Uterus (tissue), 4 donors: ENCODE results near the gene HS3ST6. TPM values are rescaled to one million over a fixed set of nuclear protein-coding genes. Genes with fewer than 3 reads are reported as not detected.
"Not testable (repeated sequence)": the region's sequence is repeated elsewhere in the genome, so short reads cannot be mapped to it uniquely, and the experiment has no call there.

Experiments
- DNase-seq, 2 donors: peaks; one replicate each; pipeline ENCODE4 v3.0.0-alpha.2; 2019 to 2020
- H3K27ac ChIP-seq, 2 donors: fragments of 200-600 bp; sonication (generic); 1 replicate in 1 of 2; 2 replicates in 1 of 2; pipeline ENCODE4 v1.5.1; 2016 to 2018
- H3K27me3 ChIP-seq, 2 donors: fragments of 200-600 bp; sonication (generic); one replicate each; pipeline ENCODE4 v1.5.1; 2018 to 2019; ENCODE audit warnings: control low read depth in 1 of 2
- H3K36me3 ChIP-seq, 2 donors: fragments of 200-600 bp; sonication (generic); one replicate each; pipeline ENCODE4 v1.5.1; 2019; ENCODE audit warnings: control low read depth in 1 of 2
- H3K4me1 ChIP-seq, 2 donors: fragments of 200-600 bp; sonication (generic); one replicate each; pipeline ENCODE4 v1.5.1; 2018 to 2019; ENCODE audit warnings: control low read depth in 1 of 2
- H3K4me3 ChIP-seq, 2 donors: fragments of 200-600 bp; sonication (generic); 1 replicate in 1 of 2; 2 replicates in 1 of 2; pipeline ENCODE4 v1.5.1; 2018 to 2019; ENCODE audit warnings: mild to moderate bottlenecking in 1 of 2
- H3K9me3 ChIP-seq, 2 donors: fragments of 200-600 bp; sonication (generic); one replicate each; pipeline ENCODE4 v1.5.1; 2019; ENCODE audit warnings: control low read depth in 1 of 2
- POLR2A ChIP-seq, 2 donors: fragments of 450-650 bp; IDR thresholded peaks; one replicate each; pipeline ENCODE4 v1.6.1; 2016; ENCODE audit warnings: antibody characterized with exemption in 2 of 2, mild to moderate bottlenecking in 1 of 2, moderate library complexity in 1 of 2
- intact Hi-C: fragments of 100-400 bp; cut with DNase I; formaldehyde crosslinking; loops from one replicate; pipeline ENCODE4 v1.15.1; 2023; ENCODE audit warnings: low total_unique reads
- total RNA-seq, 4 donors: library from RNA; depleted of rRNA in 3 of 4; stranded (reverse); fragments of >200 nt in 3 of 4; gene quantifications; one replicate each; pipeline versions ENCODE4 v1.1.0 to v1.2.4, GENCODE V29; 2014 to 2023
- TF ChIP-seq, protein P1 (sequence below), 4 experiments: fragments of 200-600 bp in 2 of 4; fragments of 450-650 bp in 2 of 4; sonication (generic) in 2 of 4; IDR thresholded peaks; one replicate each; pipeline ENCODE4 v1.5.1; 2016 to 2019; ENCODE audit warnings: antibody characterized with exemption in 4 of 4, mild to moderate bottlenecking in 2 of 4, moderate library complexity in 1 of 4
- donor health status: DM: yes; HTN: yes; CAD: no.

The HS3ST6 gene
- total RNA-seq, 4 donors from 2014 or later: not detected

DNA sequence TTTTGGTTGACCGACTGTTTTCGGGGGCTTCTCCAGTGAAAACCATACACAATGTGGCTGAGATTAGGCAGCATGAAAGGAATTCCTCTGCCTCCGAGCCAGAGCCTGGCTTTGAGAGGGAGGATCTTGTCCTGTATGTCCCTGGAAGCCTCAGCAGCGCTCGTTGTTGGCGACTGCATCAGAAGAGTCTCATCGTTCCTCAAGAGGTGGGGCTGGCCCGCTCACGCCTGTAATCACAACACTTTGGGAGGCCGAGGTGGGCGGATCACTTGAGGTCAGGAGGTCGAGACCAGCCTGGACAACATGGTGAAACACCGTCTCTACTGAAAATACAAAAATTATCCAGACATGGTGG is 15.0 kb downstream of the HS3ST6 start:
- H3K27me3 ChIP-seq: no peaks in the 10 kb centered on the region
- no peak overlapping the region for H3K27ac ChIP-seq
- H3K4me3 ChIP-seq: no peak overlapping the region
- TF ChIP-seq POLR2A (IDR thresholded peaks at IDR 0.05): no peak
- TF ChIP-seq, protein P1, sequence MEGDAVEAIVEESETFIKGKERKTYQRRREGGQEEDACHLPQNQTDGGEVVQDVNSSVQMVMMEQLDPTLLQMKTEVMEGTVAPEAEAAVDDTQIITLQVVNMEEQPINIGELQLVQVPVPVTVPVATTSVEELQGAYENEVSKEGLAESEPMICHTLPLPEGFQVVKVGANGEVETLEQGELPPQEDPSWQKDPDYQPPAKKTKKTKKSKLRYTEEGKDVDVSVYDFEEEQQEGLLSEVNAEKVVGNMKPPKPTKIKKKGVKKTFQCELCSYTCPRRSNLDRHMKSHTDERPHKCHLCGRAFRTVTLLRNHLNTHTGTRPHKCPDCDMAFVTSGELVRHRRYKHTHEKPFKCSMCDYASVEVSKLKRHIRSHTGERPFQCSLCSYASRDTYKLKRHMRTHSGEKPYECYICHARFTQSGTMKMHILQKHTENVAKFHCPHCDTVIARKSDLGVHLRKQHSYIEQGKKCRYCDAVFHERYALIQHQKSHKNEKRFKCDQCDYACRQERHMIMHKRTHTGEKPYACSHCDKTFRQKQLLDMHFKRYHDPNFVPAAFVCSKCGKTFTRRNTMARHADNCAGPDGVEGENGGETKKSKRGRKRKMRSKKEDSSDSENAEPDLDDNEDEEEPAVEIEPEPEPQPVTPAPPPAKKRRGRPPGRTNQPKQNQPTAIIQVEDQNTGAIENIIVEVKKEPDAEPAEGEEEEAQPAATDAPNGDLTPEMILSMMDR (IDR thresholded peaks at IDR 0.05): no peak
- no peaks in the 10 kb centered on the region for H3K4me1 ChIP-seq
- no peak for DNase-seq
- intact Hi-C loops: no loop called here
- H3K36me3 ChIP-seq: no peaks in the 10 kb centered on the region
- no peaks in the 10 kb centered on the region for H3K9me3 ChIP-seq

DNA sequence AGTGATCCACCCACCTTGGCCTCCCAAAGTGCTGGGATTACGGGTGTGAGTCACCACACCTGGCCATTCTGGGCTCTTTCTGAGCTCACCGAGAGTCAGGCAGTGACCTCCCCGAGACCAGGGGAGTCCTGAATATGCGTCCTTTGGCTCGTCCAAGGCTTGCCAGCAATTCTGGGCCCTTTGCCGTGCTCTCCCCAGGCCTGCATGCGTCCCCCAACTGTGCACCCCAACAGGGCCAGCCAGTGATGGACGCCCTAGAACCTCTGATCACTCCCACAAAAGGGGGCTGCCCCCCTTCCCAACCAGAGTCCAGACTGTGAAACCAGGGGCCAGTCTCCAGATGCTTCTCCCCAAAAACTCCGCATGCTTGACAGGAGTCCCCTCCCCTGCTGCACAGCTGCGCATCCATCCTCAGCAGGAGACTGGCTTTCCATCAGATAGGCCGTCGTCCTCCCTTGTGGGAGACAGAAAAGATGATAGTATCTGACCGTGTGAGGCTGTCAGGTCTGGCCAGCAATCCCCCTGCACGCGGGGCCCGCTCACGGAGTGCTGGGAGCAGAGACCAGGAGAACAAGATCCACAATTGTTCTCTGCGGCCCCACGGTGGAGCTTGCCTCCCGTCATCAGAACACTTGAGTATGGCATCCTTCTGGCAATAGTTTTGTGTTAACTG is 15.5 kb downstream of the HS3ST6 start:
- Histone ChIP-seq H3K4me1 (no peaks in the 10 kb centered on the region), H3K27me3 (no peaks in the 10 kb centered on the region), H3K4me3 (no peak overlapping the region), H3K9me3 (no peaks in the 10 kb centered on the region), H3K36me3 (no peaks in the 10 kb centered on the region), H3K27ac (no peak overlapping the region)
- DNase-seq: no peak
- intact Hi-C loops: no loop called here
- TF ChIP-seq, protein P1 (IDR thresholded peaks at IDR 0.05): no peak
- no peak for TF ChIP-seq POLR2A (IDR thresholded peaks at IDR 0.05)

DNA sequence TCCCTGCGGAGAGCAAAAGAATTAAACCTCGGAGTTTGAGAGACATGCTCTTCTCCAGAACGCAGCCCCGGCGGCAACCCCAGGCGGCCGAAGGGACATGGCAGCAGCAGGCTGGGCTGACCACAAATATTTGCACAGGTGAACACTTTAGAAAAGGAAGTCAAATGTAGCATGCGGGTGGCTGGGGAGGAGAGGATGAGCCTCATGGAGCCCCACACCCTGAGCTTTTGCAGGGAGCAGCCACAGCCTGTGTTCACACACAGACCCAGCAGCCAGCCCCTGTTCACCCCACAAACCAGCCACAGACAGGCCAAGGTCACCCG is 17.8 kb downstream of the HS3ST6 start:
- TF ChIP-seq, protein P1 (IDR thresholded peaks at IDR 0.05): no peak
- no peak for TF ChIP-seq POLR2A (IDR thresholded peaks at IDR 0.05)

DNA sequence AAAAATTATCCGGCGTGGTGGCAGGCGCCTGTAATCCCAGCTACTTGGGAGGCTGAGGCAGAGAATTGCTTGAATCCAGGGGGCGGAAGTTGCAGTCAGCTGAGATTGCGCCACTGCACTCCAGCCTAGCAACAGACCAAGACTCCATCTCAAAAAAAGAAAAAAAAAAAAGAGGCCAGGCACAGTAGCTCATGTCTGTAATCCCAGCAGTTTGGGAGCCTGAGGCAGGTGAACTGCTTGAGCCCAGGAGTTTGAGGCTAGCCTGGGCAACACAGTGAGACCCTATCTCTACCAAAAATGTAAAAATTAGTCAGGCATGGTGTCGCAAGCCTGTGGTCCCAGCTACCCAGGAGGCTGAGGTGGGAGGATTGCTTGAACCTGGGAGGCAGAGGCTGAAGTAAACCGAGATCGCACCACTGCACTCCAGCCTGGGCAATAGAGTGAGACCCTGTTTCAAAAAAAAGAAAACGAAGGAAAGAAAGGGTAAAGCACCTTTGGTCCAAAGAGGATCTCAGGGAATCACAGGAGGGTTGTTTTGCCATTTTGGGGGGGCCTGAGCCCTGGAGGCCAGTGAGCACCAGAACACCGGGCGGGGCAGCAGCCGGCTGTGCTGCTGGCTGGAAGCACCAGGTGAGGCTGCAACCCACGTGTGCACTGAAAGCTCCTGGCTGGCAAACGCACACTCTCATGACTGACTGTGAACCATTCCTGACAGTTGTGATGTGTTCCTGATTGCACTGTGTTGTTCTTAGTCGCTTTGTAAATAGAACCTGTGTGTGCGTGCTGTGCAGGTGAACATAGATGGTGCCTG is 18.4 kb downstream of the HS3ST6 start:
- intact Hi-C loops: no loop called here
- Histone ChIP-seq H3K4me3 (no peak overlapping the region), H3K36me3 (no peaks in the 10 kb centered on the region), H3K27me3 (no peaks in the 10 kb centered on the region), H3K9me3 (no peaks in the 10 kb centered on the region), H3K27ac (no peak overlapping the region), H3K4me1 (no peaks in the 10 kb centered on the region)
- TF ChIP-seq, protein P1 (IDR thresholded peaks at IDR 0.05): no peak
- TF ChIP-seq POLR2A (IDR thresholded peaks at IDR 0.05): no peak
- no peak for DNase-seq

More for the DNA sequence above, 17.8 kb downstream of the HS3ST6 start:
- intact Hi-C loops: no loop called here
- no peaks in the 10 kb centered on the region for H3K4me1 ChIP-seq
- DNase-seq: no peak
- H3K36me3 ChIP-seq: no peaks in the 10 kb centered on the region
- H3K27ac ChIP-seq: no peak overlapping the region
- H3K27me3 ChIP-seq: no peaks in the 10 kb centered on the region
- H3K4me3 ChIP-seq: no peak overlapping the region
- no peaks in the 10 kb centered on the region for H3K9me3 ChIP-seq

DNA sequence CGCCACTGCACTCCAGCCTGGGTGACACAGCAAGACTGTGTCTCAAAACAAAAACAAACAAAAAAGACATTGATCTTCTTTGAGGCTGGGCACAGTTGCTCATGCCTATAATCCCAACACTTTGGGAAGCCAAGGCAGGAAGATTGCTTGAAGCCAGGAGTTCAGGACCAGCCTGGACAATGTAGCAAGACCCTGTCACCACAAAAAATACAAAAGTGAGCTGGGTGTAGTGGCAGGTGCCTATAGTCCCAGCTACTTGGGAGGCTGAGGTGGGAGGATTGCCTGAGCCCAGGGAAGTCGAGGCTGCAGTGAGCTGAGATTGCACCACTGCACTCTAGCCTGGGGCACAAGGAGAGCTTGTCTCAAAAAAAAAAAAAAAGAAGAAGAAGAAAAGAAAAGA is 20.5 kb downstream of the HS3ST6 start:
- H3K4me1 ChIP-seq, H3K36me3 ChIP-seq, DNase-seq, intact Hi-C loops, H3K4me3 ChIP-seq, H3K27ac ChIP-seq, H3K9me3 ChIP-seq, H3K27me3 ChIP-seq: not testable (repeated sequence)
